GM12891 (cell line): ENCODE results near the gene TMEM63B. TPM values are rescaled to one million over a fixed set of nuclear protein-coding genes. Genes with fewer than 3 reads are reported as not detected.

ENCODE experiments used
- DNase-seq: peaks from one replicate; pipeline ENCODE4 v3.0.0; 2011; ENCODE audit warnings: low spot score; ENCODE audit not compliant: insufficient read length
- FAIRE-seq: peaks from 2 replicates; lab custom pipeline; 2011; peaks lifted over from hg19 to GRCh38; lab: Jason Lieb, UNC
- PAX5 ChIP-seq: IDR thresholded peaks from 2 replicates; pipeline ENCODE4 v1.6.1; 2011; ENCODE audit warnings: low read length, moderate library complexity, mild to moderate bottlenecking; ENCODE audit not compliant: insufficient read depth, severe bottlenecking
- POLR2A ChIP-seq: IDR thresholded peaks from 2 replicates; pipeline ENCODE4 v1.6.1; 2011; ENCODE audit warnings: low read depth, low read length, control low read depth
- POLR2AphosphoS5 ChIP-seq: IDR thresholded peaks from 2 replicates; pipeline ENCODE4 v1.6.1; 2011; ENCODE audit warnings: low read depth, low read length, control low read depth
- POU2F2 ChIP-seq: IDR thresholded peaks from 2 replicates; pipeline ENCODE4 v1.6.1; 2011; ENCODE audit warnings: low read depth, mild to moderate bottlenecking, control low read depth, low read length, moderate library complexity
- SPI1 ChIP-seq: IDR thresholded peaks from 2 replicates; pipeline ENCODE4 v1.6.1; 2011; ENCODE audit warnings: low read depth, low read length, control low read depth
- TAF1 ChIP-seq: IDR thresholded peaks from 2 replicates; pipeline ENCODE4 v1.6.1; 2011; ENCODE audit warnings: low read depth, low read length, control low read depth
- polyA plus RNA-seq: library from polyadenylated mRNA; unstranded; fragments of >200 nt; gene quantifications from one replicate; pipeline ENCODE4 v1.2.1, GENCODE V29; 2012; ENCODE audit warnings: low read depth, missing spikeins, inconsistent platforms; ENCODE audit not compliant: missing spikeins

TMEM63B gene
- polyA plus RNA-seq, result 7.0 TPM

DNA sequence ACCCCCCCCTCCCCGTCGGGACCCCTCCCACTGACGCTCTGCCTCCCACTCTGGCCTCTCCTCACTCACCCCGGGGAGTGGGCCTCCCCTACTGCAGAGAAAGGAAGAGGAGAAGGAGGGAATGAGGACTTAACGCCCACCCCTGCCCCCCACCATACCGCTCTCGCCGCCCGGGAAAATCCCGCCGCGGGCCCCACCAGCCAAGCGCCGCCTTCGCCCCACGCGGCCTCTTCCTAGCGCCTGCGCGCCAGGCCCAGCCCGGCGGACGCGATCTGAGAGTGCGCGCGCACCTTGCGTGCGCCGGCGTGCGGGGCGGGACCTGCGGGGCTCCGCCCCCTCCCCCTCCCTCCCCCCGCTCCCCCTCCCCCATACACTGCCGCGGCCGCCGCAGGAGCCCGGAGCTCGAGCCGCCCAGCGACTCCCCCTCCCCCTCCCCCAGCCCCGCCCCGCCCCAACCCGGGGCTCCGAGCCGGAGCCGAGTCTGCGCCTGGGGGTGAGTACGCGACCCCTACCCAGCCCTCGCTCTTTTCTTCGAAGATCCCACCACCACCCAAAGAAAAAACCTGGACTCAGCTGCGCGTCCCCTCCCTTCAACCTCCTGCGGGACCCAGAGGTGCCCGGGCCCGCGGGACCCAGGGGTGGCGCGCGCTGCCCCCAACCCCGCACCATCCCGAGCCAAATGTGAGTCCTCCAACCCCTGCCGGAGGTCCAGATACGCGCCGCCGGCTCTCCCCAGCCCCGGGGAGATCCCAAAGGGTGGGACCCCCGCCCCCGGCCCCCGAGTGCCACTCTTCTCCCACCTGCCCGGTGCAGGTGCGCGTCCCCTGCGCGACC, at the start of gene TMEM63B, which contains the start of gene MRPL14:
Gene TMEM63B (plus strand): TSS at position 369 of the 834 bp plus-strand sequence. CDS start 7,031 bp downstream, outside the sequence.
Gene MRPL14 (minus strand): TSS at position 267 of the 834 bp plus-strand sequence. CDS start 10,841 bp downstream, outside the sequence.
- TF ChIP-seq PAX5 (no peak), TAF1 (0 out of 2 replicates have a peak, but pooled peaks have one; percentile 32), SPI1 (no peak), POLR2A (peak; percentile 69; the same call in 1 of the 2 replicates), POLR2AphosphoS5 (peak; percentile 74; the same call in 1 of the 2 replicates), POU2F2 (no peak)
- FAIRE-seq (peak; percentile 92), DNase-seq (peak; percentile 99)

- DNase-seq (no peak), FAIRE-seq (no peak)
- TF ChIP-seq SPI1 (no peak), POLR2AphosphoS5 (no peak), POLR2A (no peak), TAF1 (no peak), POU2F2 (no peak), PAX5 (no peak)
These were observed 49.0 kb upstream of the TMEM63B start for GRCh38 chr6:44078219-44078826.

DNA sequence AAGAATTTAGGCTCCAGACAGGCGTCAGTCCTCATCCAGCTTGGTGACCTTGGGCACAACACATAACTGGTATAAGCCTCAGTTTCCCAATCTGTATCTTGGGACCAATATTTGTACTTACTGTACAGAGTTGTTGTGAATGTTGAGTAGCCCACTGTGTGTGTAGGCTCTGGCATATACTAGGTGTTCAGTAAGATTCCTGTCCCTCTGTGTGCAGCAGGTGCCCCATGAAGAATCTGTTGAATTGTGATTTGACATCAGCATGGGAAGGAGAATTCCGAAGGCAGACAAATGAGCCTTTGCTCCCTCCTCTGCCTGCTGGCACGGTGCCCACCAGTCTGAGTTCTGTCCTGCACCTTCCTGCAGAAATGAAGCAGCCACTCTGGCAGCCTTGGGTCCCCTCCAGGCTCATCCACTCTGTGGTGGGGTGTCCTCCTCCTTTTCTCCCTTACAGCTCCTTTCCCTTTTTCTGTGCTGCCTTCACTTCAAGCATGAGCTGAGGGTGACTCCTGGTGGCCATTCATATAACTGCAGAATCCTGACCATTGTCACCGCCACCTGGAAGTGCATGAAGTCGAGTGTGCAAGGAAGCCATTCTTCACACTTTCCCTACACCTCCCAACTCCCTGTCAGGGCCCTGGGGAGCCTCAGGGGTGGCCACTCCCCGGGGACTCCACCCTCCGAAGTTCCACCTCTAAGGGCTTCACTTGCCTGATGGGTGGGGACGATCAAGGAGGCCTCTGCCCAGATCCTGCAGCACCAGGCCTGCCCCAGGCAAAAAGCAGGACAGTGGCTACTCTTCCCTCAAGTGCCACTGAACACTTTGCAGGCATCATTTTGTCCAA, 48.3 kb upstream of the TMEM63B start:
- DNase-seq, result no peak
- TF ChIP-seq SPI1, result no peak
- TF ChIP-seq PAX5, result no peak
- no peak for TF ChIP-seq POLR2A
- TF ChIP-seq TAF1, result no peak
- no peak for TF ChIP-seq POU2F2
- no peak for TF ChIP-seq POLR2AphosphoS5
- peak; percentile 91 for FAIRE-seq

- FAIRE-seq, result no peak
- TF ChIP-seq POLR2AphosphoS5 (no peak), SPI1 (no peak), TAF1 (no peak), PAX5 (no peak), POLR2A (no peak), POU2F2 (no peak)
- DNase-seq, result no peak
These were observed 47.7 kb upstream of the TMEM63B start for GRCh38 chr6:44079672-44080071.

- no peak for DNase-seq
- no peak for TF ChIP-seq POU2F2
- no peak for TF ChIP-seq POLR2A
- TF ChIP-seq POLR2AphosphoS5, result no peak
- no peak for TF ChIP-seq PAX5
- FAIRE-seq, result no peak
These were observed 46.5 kb upstream of the TMEM63B start for GRCh38 chr6:44080561-44081521.

DNA sequence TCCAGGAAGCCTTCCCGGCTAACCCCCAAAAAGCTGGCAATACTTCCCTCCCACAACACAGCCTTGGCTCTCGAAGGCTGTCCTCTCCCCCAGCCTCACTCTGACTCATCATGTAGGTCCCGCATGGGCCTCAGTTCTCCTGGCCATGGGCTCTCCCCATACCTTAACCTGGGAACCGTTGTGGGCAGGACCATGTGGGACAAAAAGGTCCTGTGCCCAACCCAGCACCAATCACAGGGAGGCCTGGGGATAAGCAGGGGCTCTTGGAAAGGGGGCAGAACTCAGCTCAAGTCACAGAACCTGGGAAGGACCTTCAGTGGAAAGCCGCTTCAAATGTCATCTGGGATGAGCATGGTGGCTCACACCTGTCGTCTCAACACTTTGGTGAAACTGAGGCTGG, 45.6 kb upstream of the TMEM63B start:
- no peak for TF ChIP-seq POLR2A
- TF ChIP-seq PAX5, result no peak
- no peak for TF ChIP-seq TAF1
- no peak for TF ChIP-seq SPI1
- TF ChIP-seq POLR2AphosphoS5, result no peak
- FAIRE-seq (no peak), DNase-seq (no peak)

GRCh38 chr6:44082872-44083321, 44.5 kb upstream of the TMEM63B start:
- FAIRE-seq (no peak), DNase-seq (no peak)
- TF ChIP-seq PAX5 (no peak), POU2F2 (no peak), POLR2A (no peak)

GRCh38 chr6:44084231-44085014, 42.9 kb upstream of the TMEM63B start:
- FAIRE-seq (no peak), DNase-seq (no peak)
- TF ChIP-seq POLR2A, result no peak
- no peak for TF ChIP-seq SPI1
- no peak for TF ChIP-seq POU2F2
- no peak for TF ChIP-seq TAF1
- no peak for TF ChIP-seq PAX5
- no peak for TF ChIP-seq POLR2AphosphoS5
